ENCODE data around the gene KRTAP13-2. TPM values are rescaled to one million over a fixed set of nuclear protein-coding genes. Genes with fewer than 3 reads are reported as not detected.

Gene KRTAP13-2
- total and polyA plus RNA-seq, 2 experiments from 2014 or later, result not detected

DNA sequence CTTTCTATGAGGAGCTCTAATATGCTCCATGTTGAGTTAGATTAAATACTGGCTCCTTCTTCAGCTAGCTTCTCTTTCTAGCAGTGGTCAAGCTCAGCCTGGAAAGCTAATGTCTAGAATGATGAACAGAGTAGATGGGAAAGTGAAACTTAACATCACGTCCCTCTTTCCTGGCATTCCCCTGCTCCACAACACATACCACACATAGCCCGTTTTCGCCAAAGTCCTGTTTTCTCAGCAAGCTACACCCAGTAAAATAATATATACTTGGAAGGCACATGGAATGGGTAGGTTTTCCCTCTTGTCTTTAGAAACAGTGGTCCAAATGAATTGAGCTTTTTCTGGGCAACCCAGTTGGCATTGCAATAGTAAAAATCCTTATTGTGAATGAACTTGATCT, 38.3 kb downstream of the KRTAP13-2 start (continued):
- TF ChIP-seq, protein P1, sequence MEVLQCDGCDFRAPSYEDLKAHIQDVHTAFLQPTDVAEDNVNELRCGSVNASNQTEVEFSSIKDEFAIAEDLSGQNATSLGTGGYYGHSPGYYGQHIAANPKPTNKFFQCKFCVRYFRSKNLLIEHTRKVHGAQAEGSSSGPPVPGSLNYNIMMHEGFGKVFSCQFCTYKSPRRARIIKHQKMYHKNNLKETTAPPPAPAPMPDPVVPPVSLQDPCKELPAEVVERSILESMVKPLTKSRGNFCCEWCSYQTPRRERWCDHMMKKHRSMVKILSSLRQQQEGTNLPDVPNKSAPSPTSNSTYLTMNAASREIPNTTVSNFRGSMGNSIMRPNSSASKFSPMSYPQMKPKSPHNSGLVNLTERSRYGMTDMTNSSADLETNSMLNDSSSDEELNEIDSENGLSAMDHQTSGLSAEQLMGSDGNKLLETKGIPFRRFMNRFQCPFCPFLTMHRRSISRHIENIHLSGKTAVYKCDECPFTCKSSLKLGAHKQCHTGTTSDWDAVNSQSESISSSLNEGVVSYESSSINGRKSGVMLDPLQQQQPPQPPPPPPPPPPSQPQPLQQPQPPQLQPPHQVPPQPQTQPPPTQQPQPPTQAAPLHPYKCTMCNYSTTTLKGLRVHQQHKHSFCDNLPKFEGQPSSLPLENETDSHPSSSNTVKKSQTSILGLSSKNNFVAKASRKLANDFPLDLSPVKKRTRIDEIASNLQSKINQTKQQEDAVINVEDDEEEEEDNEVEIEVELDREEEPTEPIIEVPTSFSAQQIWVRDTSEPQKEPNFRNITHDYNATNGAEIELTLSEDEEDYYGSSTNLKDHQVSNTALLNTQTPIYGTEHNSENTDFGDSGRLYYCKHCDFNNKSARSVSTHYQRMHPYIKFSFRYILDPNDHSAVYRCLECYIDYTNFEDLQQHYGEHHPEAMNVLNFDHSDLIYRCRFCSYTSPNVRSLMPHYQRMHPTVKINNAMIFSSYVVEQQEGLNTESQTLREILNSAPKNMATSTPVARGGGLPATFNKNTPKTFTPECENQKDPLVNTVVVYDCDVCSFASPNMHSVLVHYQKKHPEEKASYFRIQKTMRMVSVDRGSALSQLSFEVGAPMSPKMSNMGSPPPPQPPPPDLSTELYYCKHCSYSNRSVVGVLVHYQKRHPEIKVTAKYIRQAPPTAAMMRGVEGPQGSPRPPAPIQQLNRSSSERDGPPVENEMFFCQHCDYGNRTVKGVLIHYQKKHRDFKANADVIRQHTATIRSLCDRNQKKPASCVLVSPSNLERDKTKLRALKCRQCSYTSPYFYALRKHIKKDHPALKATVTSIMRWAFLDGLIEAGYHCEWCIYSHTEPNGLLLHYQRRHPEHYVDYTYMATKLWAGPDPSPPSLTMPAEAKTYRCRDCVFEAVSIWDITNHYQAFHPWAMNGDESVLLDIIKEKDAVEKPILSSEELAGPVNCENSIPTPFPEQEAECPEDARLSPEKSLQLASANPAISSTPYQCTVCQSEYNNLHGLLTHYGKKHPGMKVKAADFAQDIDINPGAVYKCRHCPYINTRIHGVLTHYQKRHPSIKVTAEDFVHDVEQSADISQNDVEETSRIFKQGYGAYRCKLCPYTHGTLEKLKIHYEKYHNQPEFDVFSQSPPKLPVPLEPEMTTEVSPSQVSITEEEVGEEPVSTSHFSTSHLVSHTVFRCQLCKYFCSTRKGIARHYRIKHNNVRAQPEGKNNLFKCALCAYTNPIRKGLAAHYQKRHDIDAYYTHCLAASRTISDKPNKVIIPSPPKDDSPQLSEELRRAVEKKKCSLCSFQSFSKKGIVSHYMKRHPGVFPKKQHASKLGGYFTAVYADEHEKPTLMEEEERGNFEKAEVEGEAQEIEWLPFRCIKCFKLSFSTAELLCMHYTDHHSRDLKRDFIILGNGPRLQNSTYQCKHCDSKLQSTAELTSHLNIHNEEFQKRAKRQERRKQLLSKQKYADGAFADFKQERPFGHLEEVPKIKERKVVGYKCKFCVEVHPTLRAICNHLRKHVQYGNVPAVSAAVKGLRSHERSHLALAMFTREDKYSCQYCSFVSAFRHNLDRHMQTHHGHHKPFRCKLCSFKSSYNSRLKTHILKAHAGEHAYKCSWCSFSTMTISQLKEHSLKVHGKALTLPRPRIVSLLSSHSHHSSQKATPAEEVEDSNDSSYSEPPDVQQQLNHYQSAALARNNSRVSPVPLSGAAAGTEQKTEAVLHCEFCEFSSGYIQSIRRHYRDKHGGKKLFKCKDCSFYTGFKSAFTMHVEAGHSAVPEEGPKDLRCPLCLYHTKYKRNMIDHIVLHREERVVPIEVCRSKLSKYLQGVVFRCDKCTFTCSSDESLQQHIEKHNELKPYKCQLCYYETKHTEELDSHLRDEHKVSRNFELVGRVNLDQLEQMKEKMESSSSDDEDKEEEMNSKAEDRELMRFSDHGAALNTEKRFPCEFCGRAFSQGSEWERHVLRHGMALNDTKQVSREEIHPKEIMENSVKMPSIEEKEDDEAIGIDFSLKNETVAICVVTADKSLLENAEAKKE (CRISPR knock-in tag; IDR thresholded peaks at IDR 0.05), result no peak
- TF ChIP-seq, protein P2, sequence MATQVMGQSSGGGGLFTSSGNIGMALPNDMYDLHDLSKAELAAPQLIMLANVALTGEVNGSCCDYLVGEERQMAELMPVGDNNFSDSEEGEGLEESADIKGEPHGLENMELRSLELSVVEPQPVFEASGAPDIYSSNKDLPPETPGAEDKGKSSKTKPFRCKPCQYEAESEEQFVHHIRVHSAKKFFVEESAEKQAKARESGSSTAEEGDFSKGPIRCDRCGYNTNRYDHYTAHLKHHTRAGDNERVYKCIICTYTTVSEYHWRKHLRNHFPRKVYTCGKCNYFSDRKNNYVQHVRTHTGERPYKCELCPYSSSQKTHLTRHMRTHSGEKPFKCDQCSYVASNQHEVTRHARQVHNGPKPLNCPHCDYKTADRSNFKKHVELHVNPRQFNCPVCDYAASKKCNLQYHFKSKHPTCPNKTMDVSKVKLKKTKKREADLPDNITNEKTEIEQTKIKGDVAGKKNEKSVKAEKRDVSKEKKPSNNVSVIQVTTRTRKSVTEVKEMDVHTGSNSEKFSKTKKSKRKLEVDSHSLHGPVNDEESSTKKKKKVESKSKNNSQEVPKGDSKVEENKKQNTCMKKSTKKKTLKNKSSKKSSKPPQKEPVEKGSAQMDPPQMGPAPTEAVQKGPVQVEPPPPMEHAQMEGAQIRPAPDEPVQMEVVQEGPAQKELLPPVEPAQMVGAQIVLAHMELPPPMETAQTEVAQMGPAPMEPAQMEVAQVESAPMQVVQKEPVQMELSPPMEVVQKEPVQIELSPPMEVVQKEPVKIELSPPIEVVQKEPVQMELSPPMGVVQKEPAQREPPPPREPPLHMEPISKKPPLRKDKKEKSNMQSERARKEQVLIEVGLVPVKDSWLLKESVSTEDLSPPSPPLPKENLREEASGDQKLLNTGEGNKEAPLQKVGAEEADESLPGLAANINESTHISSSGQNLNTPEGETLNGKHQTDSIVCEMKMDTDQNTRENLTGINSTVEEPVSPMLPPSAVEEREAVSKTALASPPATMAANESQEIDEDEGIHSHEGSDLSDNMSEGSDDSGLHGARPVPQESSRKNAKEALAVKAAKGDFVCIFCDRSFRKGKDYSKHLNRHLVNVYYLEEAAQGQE (IDR thresholded peaks at IDR 0.05; ENCODE audit: unreplicated experiment), result no peak
- no peak for TF ChIP-seq POLR2AphosphoS5 (IDR thresholded peaks at IDR 0.05; ENCODE audit: low read depth)
- no peak for TF ChIP-seq ZNF114 (CRISPR knock-in tag; IDR thresholded peaks at IDR 0.05)
- TF ChIP-seq STAT1 (IDR thresholded peaks at IDR 0.05; ENCODE audit: unreplicated experiment), result no peak
- TF ChIP-seq JUNB (IDR thresholded peaks at IDR 0.05; ENCODE audit: unreplicated experiment), result no peak
- TF ChIP-seq, protein P3, sequence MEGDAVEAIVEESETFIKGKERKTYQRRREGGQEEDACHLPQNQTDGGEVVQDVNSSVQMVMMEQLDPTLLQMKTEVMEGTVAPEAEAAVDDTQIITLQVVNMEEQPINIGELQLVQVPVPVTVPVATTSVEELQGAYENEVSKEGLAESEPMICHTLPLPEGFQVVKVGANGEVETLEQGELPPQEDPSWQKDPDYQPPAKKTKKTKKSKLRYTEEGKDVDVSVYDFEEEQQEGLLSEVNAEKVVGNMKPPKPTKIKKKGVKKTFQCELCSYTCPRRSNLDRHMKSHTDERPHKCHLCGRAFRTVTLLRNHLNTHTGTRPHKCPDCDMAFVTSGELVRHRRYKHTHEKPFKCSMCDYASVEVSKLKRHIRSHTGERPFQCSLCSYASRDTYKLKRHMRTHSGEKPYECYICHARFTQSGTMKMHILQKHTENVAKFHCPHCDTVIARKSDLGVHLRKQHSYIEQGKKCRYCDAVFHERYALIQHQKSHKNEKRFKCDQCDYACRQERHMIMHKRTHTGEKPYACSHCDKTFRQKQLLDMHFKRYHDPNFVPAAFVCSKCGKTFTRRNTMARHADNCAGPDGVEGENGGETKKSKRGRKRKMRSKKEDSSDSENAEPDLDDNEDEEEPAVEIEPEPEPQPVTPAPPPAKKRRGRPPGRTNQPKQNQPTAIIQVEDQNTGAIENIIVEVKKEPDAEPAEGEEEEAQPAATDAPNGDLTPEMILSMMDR (conservative IDR thresholded peaks at IDR 0.05; ENCODE audit: low read depth in 2 of 2), result no peak

Measured in GM23338 (cell line).